ENCODE measurements around the gene OR13C9. TPM values are rescaled to one million over a fixed set of nuclear protein-coding genes. Genes with fewer than 3 reads are reported as not detected.
"Not testable (repeated sequence)": the region's sequence is repeated elsewhere in the genome, so short reads cannot be mapped to it uniquely, and the experiment has no call there.

The OR13C9 gene, protein sequence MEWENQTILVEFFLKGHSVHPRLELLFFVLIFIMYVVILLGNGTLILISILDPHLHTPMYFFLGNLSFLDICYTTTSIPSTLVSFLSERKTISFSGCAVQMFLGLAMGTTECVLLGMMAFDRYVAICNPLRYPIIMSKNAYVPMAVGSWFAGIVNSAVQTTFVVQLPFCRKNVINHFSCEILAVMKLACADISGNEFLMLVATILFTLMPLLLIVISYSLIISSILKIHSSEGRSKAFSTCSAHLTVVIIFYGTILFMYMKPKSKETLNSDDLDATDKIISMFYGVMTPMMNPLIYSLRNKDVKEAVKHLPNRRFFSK
- not detected in 2 replicates for polyA plus RNA-seq (2011; rRNA removed)
- not detected in 2 replicates for polyA minus RNA-seq (2011; rRNA and poly(A)+ RNA removed)

GRCh38 chr9:104618104-104618503, at the start of gene OR13C9:
OR13C9 (minus strand) TSS chr9:104618204; CDS start chr9:104618204, 0 bp downstream.
- no peak for DNase-seq (ENCODE audit: low read depth, low spot score)
- ChIA-PET POLR2A (no interaction called here), CTCF (no interaction called here)
- Histone ChIP-seq H3K4me3 (ENCODE audit: low read depth, low read length) (no peak within 1 kb of the TSS), H3K27me3 (ENCODE audit: control insufficient read depth, insufficient read depth, low read length) (no peaks in the 10 kb centered on the region), H3K9me3 (ENCODE audit: control insufficient read depth, insufficient read depth, low read length) (no peaks in the 10 kb centered on the region), H3K27ac (ENCODE audit: low read depth, low read length) (no peak within 1 kb of the TSS)
- no peak for TF ChIP-seq CTCF (IDR thresholded peaks at IDR 0.05; ENCODE audit: low read depth, low read length)

- ChIA-PET POLR2A (no interaction called here), CTCF (no interaction called here)
- Histone ChIP-seq H3K9me3 (ENCODE audit: control insufficient read depth, insufficient read depth, low read length) (no peaks in the 10 kb centered on the region), H3K27ac (ENCODE audit: low read depth, low read length) (no peak overlapping the region), H3K27me3 (ENCODE audit: control insufficient read depth, insufficient read depth, low read length) (no peaks in the 10 kb centered on the region), H3K4me3 (ENCODE audit: low read depth, low read length) (no peak overlapping the region)
- no peak for TF ChIP-seq CTCF (IDR thresholded peaks at IDR 0.05; ENCODE audit: low read depth, low read length)
- DNase-seq (ENCODE audit: low read depth, low spot score): no peak
Observed at GRCh38 chr9:104658496-104659195, 40.6 kb upstream of the OR13C9 start.

GRCh38 chr9:104635456-104635855, 17.5 kb upstream of the OR13C9 start:
- H3K4me3 ChIP-seq (ENCODE audit: low read depth, low read length): no peak overlapping the region
- peaks cover 34% of the 10 kb centered on the region for H3K9me3 ChIP-seq (ENCODE audit: control insufficient read depth, insufficient read depth, low read length)
- POLR2A ChIA-PET: no interaction called here
- H3K27ac ChIP-seq (ENCODE audit: low read depth, low read length): no peak overlapping the region
- no peaks in the 10 kb centered on the region for H3K27me3 ChIP-seq (ENCODE audit: control insufficient read depth, insufficient read depth, low read length)
- CTCF ChIA-PET: no interaction called here
- DNase-seq (ENCODE audit: low read depth, low spot score): no peak
- TF ChIP-seq CTCF (IDR thresholded peaks at IDR 0.05; ENCODE audit: low read depth, low read length): no peak

GRCh38 chr9:104633976-104634520, 16.0 kb upstream of the OR13C9 start:
- POLR2A ChIA-PET: no interaction called here

GRCh38 chr9:104625964-104626363, 8.0 kb upstream of the OR13C9 start:
- H3K27ac ChIP-seq (ENCODE audit: low read depth, low read length); H3K4me3 ChIP-seq (ENCODE audit: low read depth, low read length); POLR2A ChIA-PET; H3K9me3 ChIP-seq (ENCODE audit: control insufficient read depth, insufficient read depth, low read length); H3K27me3 ChIP-seq (ENCODE audit: control insufficient read depth, insufficient read depth, low read length); CTCF ChIA-PET; DNase-seq (ENCODE audit: low read depth, low spot score): not testable (repeated sequence)

More at GRCh38 chr9:104633976-104634520, 16.0 kb upstream of the OR13C9 start:
- CTCF ChIA-PET: no interaction called here
- no peak overlapping the region for H3K4me3 ChIP-seq (ENCODE audit: low read depth, low read length)
- no peak for TF ChIP-seq CTCF (IDR thresholded peaks at IDR 0.05; ENCODE audit: low read depth, low read length)
- H3K27me3 ChIP-seq (ENCODE audit: control insufficient read depth, insufficient read depth, low read length): no peaks in the 10 kb centered on the region
- H3K27ac ChIP-seq (ENCODE audit: low read depth, low read length): no peak overlapping the region
- peaks cover 34% of the 10 kb centered on the region for H3K9me3 ChIP-seq (ENCODE audit: control insufficient read depth, insufficient read depth, low read length)
- no peak for DNase-seq (ENCODE audit: low read depth, low spot score)
